Neural progenitor cell (in vitro differentiated cells): ENCODE data around the gene TRUB1. TPM values are rescaled to one million over a fixed set of nuclear protein-coding genes. Genes with fewer than 3 reads are reported as not detected.

ENCODE experiments used
- DNase-seq: peaks from one replicate; pipeline ENCODE4 v3.0.0-alpha.2; 2016; ENCODE audit warnings: low spot score
- H2AFZ ChIP-seq: fragments of 200-600 bp; sonication (generic); replicated peaks from 2 replicates; pipeline ENCODE4 v1.6.1; 2016; ENCODE audit warnings: antibody characterized with exemption
- H3F3A ChIP-seq: fragments of 200-600 bp; sonication (generic); 2 replicates; pipeline ENCODE4 v1.6.1; 2016; ENCODE audit warnings: antibody characterized with exemption, low read depth
- H3K27ac ChIP-seq: fragments of 200-600 bp; sonication (generic); 2 replicates; pipeline ENCODE4 v1.5.1; 2016; ENCODE audit warnings: mild to moderate bottlenecking
- H3K27me3 ChIP-seq: fragments of 200-600 bp; sonication (generic); 2 replicates; pipeline ENCODE4 v1.6.1; 2016; ENCODE audit warnings: mild to moderate bottlenecking, moderate library complexity
- H3K36me3 ChIP-seq: fragments of 200-600 bp; sonication (generic); 2 replicates; pipeline ENCODE4 v1.5.1; 2016
- H3K4me1 ChIP-seq: fragments of 200-600 bp; sonication (generic); 2 replicates; pipeline ENCODE4 v1.6.1; 2016; ENCODE audit warnings: mixed run types
- H3K4me2 ChIP-seq: fragments of 200-600 bp; sonication (generic); 2 replicates; pipeline ENCODE4 v1.6.1; 2016
- H3K4me3 ChIP-seq: fragments of 200-600 bp; sonication (generic); 2 replicates; pipeline ENCODE4 v1.5.1; 2016
- H3K79me2 ChIP-seq: fragments of 200-600 bp; sonication (generic); 2 replicates; pipeline ENCODE4 v1.6.1; 2016; ENCODE audit warnings: low read depth
- H3K9ac ChIP-seq: fragments of 200-600 bp; sonication (generic); 2 replicates; pipeline ENCODE4 v1.6.1; 2016
- H3K9me3 ChIP-seq: fragments of 200-600 bp; sonication (generic); 2 replicates; pipeline ENCODE4 v1.5.1; 2016; ENCODE audit warnings: low read depth
- H4K20me1 ChIP-seq: fragments of 200-600 bp; sonication (generic); 2 replicates; pipeline ENCODE4 v1.6.1; 2016; ENCODE audit warnings: low read depth
- H3K27ac Mint-ChIP-seq: 3 replicates; pipeline ENCODE4 v1.8.0; 2021; ENCODE audit warnings: mixed read lengths
- H3K27me3 Mint-ChIP-seq: 2 replicates; pipeline ENCODE4 v1.8.0; 2022; ENCODE audit warnings: low read depth, mild to moderate bottlenecking, inconsistent platforms, moderate library complexity, mixed read lengths; ENCODE audit not compliant: insufficient read depth
- H3K36me3 Mint-ChIP-seq: 3 replicates; pipeline ENCODE4 v1.8.0; 2021; ENCODE audit warnings: mixed read lengths
- H3K4me1 Mint-ChIP-seq: 3 replicates; pipeline ENCODE4 v1.8.0; 2021; ENCODE audit warnings: mixed read lengths
- H3K4me3 Mint-ChIP-seq: 3 replicates; pipeline ENCODE4 v1.8.0; 2021; ENCODE audit warnings: mild to moderate bottlenecking, moderate library complexity, mixed read lengths
- H3K9me3 Mint-ChIP-seq: 3 replicates; pipeline ENCODE4 v1.8.0; 2020; ENCODE audit warnings: mixed read lengths
- EZH2 ChIP-seq: fragments of 200-600 bp; sonication (generic); IDR thresholded peaks from 2 replicates; pipeline ENCODE4 v1.6.1; 2017; ENCODE audit warnings: antibody characterized with exemption, mild to moderate bottlenecking, moderate library complexity
- EZH2phosphoT487 ChIP-seq: fragments of 200-600 bp; sonication (generic); IDR thresholded peaks from 2 replicates; pipeline ENCODE4 v1.6.1; 2017; ENCODE audit warnings: antibody characterized with exemption
- total RNA-seq: library from RNA; depleted of rRNA; stranded (reverse); fragments of >200 nt; gene quantifications from 2 replicates; pipeline ENCODE4 v1.2.3, GENCODE V29; 2015; ENCODE audit warnings: low replicate concordance
- TF ChIP-seq, protein P1 (sequence below): fragments of 200-600 bp; sonication (generic); IDR thresholded peaks from 2 replicates; pipeline ENCODE4 v1.5.1; 2017; ENCODE audit warnings: antibody characterized with exemption, mild to moderate bottlenecking

TRUB1 gene
- total RNA-seq, 1 donor from 2014 or later, result 41.9 TPM

DNA sequence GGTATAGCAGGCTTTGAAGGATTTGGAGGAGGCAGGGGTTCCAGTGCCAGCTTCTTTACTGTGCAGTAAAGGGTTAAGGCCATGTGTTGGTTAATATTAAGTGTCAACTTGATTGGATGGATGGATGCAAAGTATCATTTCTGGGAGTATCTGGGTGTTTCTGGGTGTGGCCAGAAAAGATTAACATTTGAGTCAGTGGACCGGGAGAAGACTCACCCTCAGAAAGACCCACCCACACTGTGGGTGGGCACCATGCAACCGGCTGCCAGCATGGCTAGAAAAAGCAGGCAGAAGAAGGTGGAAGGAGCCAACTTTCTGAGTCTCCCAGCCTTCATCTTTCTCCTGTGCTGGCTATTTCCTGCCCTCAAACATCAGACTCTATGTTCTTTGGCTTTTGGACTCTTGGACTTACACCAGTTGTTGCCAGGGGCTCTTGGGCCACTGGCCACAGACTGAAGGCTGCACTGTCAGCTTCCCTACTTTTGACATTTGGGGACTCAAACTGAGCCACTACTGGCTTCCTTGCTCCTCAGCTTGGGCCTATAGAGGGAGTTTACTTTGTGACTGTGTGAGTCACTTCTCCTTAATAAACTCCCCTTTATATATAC is 6.8 kb upstream of the TRUB1 start:
- no peak overlapping the region for H3K4me3 Mint-ChIP-seq

DNA sequence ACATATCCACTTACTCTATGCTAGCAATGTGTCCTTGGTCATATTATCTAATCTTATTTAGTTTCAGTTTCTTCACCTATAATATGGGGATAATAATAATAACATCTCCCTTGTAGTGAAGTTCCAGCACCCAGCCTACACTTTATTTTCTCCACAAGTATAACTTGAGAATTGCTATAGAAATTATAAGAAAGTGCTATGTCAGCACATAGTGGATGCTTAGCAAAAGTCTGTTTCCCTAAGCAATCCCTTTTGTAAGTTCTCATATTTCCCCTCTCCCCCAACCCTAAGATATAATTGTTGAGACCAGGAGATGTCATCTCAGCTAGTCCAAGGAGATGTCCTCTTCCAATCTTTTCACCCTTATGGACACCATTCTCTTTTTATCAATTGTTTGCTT is 5.8 kb upstream of the TRUB1 start:
- no peaks in the 10 kb centered on the region for H3K36me3 Mint-ChIP-seq
- H3K27me3 ChIP-seq, result no peaks in the 10 kb centered on the region
- no peaks in the 10 kb centered on the region for H3K9me3 Mint-ChIP-seq
- no peaks in the 10 kb centered on the region for H3K4me1 ChIP-seq
- no peak for DNase-seq
- H3K4me3 ChIP-seq, result no peak overlapping the region
- H3K27ac Mint-ChIP-seq, result no peak overlapping the region
- no peaks in the 10 kb centered on the region for H3K4me1 Mint-ChIP-seq
- TF ChIP-seq EZH2phosphoT487 (no peak), EZH2 (no peak)
- TF ChIP-seq, protein P1, sequence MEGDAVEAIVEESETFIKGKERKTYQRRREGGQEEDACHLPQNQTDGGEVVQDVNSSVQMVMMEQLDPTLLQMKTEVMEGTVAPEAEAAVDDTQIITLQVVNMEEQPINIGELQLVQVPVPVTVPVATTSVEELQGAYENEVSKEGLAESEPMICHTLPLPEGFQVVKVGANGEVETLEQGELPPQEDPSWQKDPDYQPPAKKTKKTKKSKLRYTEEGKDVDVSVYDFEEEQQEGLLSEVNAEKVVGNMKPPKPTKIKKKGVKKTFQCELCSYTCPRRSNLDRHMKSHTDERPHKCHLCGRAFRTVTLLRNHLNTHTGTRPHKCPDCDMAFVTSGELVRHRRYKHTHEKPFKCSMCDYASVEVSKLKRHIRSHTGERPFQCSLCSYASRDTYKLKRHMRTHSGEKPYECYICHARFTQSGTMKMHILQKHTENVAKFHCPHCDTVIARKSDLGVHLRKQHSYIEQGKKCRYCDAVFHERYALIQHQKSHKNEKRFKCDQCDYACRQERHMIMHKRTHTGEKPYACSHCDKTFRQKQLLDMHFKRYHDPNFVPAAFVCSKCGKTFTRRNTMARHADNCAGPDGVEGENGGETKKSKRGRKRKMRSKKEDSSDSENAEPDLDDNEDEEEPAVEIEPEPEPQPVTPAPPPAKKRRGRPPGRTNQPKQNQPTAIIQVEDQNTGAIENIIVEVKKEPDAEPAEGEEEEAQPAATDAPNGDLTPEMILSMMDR, result no peak
- no peak overlapping the region for H3K27ac ChIP-seq
- no peak overlapping the region for H3K9ac ChIP-seq
- peaks cover 4% of the 10 kb centered on the region for H3K27me3 Mint-ChIP-seq
- no peaks in the 10 kb centered on the region for H3K79me2 ChIP-seq
- H3F3A ChIP-seq, result no peaks in the 10 kb centered on the region
- no peaks in the 10 kb centered on the region for H4K20me1 ChIP-seq
- H3K4me2 ChIP-seq, result no peak overlapping the region
- no peaks in the 10 kb centered on the region for H3K9me3 ChIP-seq
- H3K4me3 Mint-ChIP-seq, result no peak overlapping the region
- H2AFZ ChIP-seq, result no peak overlapping the region
- H3K36me3 ChIP-seq, result no peaks in the 10 kb centered on the region

More for the DNA sequence above, 6.8 kb upstream of the TRUB1 start:
- Histone ChIP-seq H4K20me1 (no peaks in the 10 kb centered on the region), H3K27me3 (no peaks in the 10 kb centered on the region), H3K4me3 (no peak overlapping the region), H3K27ac (no peak overlapping the region), H3K9me3 (no peaks in the 10 kb centered on the region), H3K9ac (no peak overlapping the region), H2AFZ (no peak overlapping the region), H3K36me3 (no peaks in the 10 kb centered on the region), H3K4me1 (no peaks in the 10 kb centered on the region), H3F3A (no peaks in the 10 kb centered on the region), H3K4me2 (no peak overlapping the region), H3K79me2 (no peaks in the 10 kb centered on the region)
- Mint-ChIP-seq H3K4me1 (no peaks in the 10 kb centered on the region), H3K27ac (no peak overlapping the region), H3K9me3 (no peaks in the 10 kb centered on the region), H3K36me3 (no peaks in the 10 kb centered on the region), H3K27me3 (peaks cover 4% of the 10 kb centered on the region)
- no peak for DNase-seq
- TF ChIP-seq, protein P1, result no peak
- TF ChIP-seq EZH2 (no peak), EZH2phosphoT487 (no peak)

DNA sequence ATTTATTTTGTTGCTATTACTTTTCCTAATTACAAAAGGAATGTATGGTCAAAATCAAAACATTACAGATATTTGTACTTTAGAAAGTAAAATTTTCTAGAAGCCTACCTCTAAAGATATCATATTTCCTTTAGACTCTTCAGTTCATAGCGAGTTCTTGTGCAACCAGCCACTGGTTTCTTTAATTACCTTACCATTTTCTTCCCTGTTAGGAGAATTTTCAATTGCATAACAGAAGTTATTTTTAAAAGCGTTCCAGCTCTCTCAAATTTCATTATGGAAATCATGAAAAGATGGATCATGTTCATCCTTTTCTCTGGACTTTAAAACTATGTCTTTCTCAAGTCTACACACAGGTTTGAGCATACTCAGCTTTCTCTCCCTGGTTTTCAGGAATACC is 5.0 kb upstream of the TRUB1 start:
- H3K36me3 Mint-ChIP-seq, result no peaks in the 10 kb centered on the region
- Histone ChIP-seq H3K4me3 (no peak overlapping the region), H3K4me2 (no peak overlapping the region), H3K4me1 (no peaks in the 10 kb centered on the region), H3K27ac (no peak overlapping the region), H3F3A (no peaks in the 10 kb centered on the region), H2AFZ (no peak overlapping the region), H3K9ac (no peak overlapping the region), H3K9me3 (no peaks in the 10 kb centered on the region), H3K79me2 (no peaks in the 10 kb centered on the region), H4K20me1 (no peaks in the 10 kb centered on the region), H3K27me3 (no peaks in the 10 kb centered on the region), H3K36me3 (no peaks in the 10 kb centered on the region)
- DNase-seq, result no peak
- no peak overlapping the region for H3K4me3 Mint-ChIP-seq
- TF ChIP-seq EZH2, result no peak
- TF ChIP-seq, protein P1, result no peak
- no peak for TF ChIP-seq EZH2phosphoT487
- H3K4me1 Mint-ChIP-seq, result no peaks in the 10 kb centered on the region
- H3K27ac Mint-ChIP-seq, result no peak overlapping the region
- peaks cover 4% of the 10 kb centered on the region for H3K27me3 Mint-ChIP-seq
- no peaks in the 10 kb centered on the region for H3K9me3 Mint-ChIP-seq
